GM19099 (cell line): ENCODE measurements around the gene RTP2.

Source experiments
- POLR2A ChIP-seq: IDR thresholded peaks from 3 replicates; pipeline ENCODE4 v1.6.1; 2011; ENCODE audit warnings: low read depth; ENCODE audit not compliant: insufficient read length; ENCODE audit errors: extremely low read depth

RTP2 gene

GRCh38 chr3:187702507-187703033, at the start of gene RTP2:
TSS of gene RTP2 (minus strand) at chr3:187702557. CDS start at chr3:187702128, 429 bp downstream.
- no peak for TF ChIP-seq POLR2A

DNA sequence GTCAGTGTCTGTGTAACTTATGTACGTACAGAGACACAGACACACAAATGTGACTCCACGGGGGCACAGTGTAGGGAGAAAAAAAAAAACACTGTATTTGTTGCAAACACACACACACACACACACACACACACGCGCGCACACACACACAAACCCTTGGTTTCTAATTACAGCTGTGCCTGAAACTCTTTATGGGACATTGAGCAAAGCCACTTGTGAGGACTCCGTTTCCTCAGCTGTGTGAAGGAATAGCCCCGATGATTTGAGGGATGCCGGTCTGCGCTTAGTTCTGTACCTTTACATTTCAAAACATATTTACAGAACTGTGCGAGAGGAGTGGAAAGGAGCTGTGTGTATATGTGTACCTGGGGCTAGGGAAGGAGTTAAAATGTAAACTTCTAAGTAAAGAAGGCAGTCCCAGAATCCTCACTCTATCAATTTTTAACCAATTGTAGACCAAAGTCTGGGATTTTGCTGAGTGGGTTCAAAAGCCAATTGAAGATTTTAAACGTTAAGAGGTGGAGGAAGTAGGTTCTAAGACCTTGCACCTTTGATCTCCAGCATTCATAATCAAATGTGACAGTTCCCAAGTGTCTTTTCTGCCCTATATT, 48.3 kb upstream of the RTP2 start:
- no peak for TF ChIP-seq POLR2A

DNA sequence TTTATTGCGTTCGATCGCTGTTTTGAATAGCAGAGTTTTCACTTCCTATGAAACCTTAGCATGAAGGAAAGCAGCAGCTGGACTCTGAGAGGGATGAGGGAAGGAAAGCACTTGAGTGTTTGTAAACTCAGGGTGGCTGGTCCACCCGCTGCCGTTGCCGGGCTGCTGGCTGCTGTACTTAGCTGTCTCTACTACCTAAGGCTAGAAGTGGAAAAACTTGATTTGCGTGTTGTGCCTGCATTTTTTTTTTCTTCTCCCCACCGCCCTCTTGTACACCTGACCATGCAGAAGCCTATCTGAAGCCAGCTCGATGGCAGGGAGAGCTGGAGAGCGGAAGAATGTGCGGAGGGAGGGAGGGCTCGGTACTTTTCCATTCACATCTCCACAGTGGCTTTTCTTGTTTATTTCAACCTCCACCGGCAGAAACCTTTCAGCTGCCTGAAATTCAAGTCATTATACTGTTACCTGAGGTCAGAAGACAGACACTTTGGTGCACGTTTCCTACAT, 47.7 kb upstream of the RTP2 start:
- no peak for TF ChIP-seq POLR2A

- TF ChIP-seq POLR2A: no peak
These were observed 45.7 kb upstream of the RTP2 start for GRCh38 chr3:187748050-187748481.

DNA sequence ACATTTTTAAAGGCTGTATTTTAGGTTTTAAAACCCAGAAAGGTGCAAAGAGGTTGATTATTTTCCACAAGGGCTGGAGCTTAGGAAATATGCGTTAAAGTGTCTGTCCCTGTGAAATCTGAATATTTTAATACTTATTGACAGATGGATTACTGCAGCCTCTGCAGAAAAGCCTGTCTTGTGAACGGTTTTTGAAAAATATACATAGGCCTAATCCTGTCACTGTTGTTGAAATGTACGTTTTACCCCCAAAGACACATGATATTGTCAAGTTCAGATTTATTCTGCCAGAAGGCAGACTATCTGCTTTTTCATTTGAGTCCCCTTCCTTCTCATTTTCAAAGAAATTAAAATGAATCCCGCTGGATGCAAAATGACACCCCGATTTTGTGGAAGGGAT, 45.1 kb upstream of the RTP2 start:
- no peak for TF ChIP-seq POLR2A

GRCh38 chr3:187746442-187747281, 44.3 kb upstream of the RTP2 start:
- TF ChIP-seq POLR2A: no peak

- no peak for TF ChIP-seq POLR2A
These were observed 43.7 kb upstream of the RTP2 start for GRCh38 chr3:187746059-187746441.

DNA sequence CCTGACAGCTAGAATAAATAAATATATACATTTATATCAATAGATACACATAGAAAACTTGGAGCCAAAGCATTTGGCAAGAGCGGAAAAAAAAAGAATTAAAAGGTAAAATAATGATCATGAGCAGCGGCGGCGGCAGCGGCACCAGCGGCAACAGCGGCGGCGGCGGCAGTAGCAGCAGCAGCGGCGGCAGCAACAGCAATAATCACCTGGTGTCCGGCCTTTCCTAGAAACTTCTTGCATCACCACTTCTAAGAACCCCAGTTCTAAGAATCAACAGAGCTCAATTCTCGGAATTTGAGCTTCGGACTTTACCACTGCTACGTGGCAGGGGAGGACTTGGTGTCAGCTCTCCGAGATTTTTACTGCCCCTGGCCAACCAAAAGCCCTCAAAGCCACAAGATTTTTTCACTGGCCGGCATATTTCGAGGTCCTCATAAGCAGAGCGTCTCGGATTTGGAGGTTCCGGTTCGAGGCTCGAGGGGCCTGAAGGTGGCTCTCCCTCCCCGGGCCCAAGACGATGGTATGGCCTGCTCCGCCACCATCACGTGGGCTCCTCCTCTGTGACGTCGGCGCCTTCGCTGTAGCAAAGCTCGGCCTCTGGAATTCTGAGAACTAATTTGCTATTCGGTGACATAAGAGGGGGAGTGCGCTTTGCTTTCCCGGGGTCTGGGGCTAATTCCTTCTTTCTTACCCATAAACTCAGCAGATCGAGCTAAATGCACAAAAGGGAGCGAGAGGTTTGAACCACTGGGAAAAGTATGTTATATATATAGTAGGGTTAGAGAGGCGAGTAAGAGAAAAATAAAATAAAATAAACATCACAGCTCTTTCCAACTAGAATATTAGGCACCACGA, 43.1 kb upstream of the RTP2 start, which contains the start of gene BCL6:
BCL6 (minus strand) TSS at position 268 of the 858 bp plus-strand sequence. CDS start 11,775 bp downstream, outside the sequence.
- no peak for TF ChIP-seq POLR2A

GRCh38 chr3:187744169-187745151, 42.1 kb upstream of the RTP2 start:
- no peak for TF ChIP-seq POLR2A

DNA sequence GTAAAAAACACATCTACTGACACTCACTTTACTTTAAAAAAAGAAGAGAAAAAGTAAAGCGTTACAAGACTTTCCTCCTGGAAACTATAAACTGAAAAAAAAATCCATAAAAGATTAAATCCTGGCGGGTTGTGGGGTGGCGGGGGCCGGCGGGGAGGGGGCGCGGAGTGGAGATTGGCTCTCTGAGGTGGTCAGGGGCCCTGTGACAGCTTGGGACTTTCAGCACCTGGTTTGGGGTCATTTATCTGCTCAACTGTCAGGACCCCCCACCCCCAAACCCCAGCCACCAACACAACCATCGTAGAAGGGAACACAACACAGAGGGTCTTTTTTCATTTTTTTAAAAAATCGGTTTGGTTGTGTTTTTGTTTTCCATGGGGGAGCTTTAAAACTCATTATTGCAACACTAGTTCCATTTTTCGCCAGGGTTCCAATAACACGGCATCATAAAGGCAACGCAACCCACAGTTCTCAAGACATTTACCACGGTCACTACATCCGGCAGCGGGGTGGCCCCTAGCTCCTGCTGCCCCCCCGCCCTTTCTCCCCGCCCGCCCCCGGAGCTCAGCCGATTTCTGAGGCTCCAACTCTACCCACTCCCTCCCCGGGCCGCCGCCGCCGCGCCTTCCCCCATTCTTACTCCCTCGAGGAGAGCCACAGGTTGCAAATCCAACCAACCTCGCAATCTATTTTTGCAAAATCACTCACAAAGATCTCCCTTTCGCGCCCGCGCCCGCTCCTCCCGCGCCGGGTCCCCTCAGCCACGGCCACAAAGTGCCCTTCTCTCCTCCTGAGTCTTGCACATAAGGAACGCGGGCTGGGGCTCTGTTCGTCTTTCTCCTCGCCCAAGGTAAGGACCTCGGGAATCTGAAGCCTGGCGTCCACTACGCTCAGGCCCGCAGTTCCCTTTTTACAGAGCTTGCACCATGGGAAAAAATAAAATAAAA, 41.1 kb upstream of the RTP2 start:
- no peak for TF ChIP-seq POLR2A

DNA sequence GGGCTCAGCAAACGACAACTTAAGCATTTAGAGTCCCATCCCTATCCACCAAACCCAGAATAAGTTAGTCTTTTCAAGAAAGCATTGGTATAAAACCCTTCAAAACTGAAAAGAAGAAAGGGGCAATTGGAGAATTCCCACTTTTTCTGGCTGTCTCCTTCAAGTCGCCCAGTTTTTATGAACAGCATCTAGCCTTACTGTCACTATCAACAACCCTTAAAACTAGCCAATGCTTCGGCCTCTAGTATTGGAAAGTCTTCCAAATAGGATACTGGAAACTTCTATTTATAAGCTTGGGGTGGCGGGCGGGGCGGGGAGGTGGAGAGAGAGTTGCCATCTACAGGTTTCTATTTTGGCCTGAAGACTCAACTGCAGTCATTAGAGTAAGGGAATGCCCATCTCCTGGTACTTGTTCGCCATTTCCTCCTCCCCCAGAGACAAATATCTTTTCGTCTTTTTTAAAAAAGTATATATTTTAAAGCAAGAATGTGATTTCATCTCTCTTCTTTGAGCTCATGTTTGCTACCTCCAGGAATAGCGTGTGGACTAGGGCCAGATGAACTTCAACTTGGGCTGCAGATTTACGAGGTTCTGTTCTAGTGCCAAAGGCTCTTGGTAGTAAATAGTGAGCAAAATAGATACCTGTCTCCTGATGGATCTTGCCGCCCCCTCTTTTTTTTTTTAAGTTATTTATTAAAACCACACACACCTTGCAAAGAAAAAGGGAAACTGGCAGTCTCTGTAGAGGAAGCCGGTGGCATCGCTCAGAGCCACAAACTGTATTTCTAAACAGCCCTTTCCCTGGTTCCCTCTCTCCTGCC, 40.2 kb upstream of the RTP2 start:
- TF ChIP-seq POLR2A: no peak
